Midbrain (tissue), 1 donor: ENCODE results near the gene FNDC3A.
"Not testable (repeated sequence)": the region's sequence is repeated elsewhere in the genome, so short reads cannot be mapped to it uniquely, and the experiment has no call there.

Experiments
- DNase-seq: peaks from one replicate; lab custom pipeline; 2025; lab: John Stamatoyannopoulos, UW

The FNDC3A gene

GRCh38 chr13:49140910-49141611 lies 165.3 kb downstream of the FNDC3A start:
- no peak for DNase-seq

- no peak for DNase-seq
Observed at GRCh38 chr13:49146950-49147355, 171.2 kb downstream of the FNDC3A start.

GRCh38 chr13:49148405-49148804 lies 172.7 kb downstream of the FNDC3A start:
- no peak for DNase-seq

GRCh38 chr13:49157955-49158584 lies 182.4 kb downstream of the FNDC3A start:
- DNase-seq = not testable (repeated sequence)

GRCh38 chr13:49163162-49163561 lies 187.4 kb downstream of the FNDC3A start:
- not testable (repeated sequence) for DNase-seq

- no peak for DNase-seq
Observed at GRCh38 chr13:49164712-49165111, 189.0 kb downstream of the FNDC3A start.

- no peak for DNase-seq
Observed at GRCh38 chr13:49165798-49166752, 190.4 kb downstream of the FNDC3A start.

- DNase-seq = no peak
Observed at GRCh38 chr13:49171359-49171758, 195.6 kb downstream of the FNDC3A start.

- no peak for DNase-seq
Observed at GRCh38 chr13:49183672-49184325, 208.1 kb downstream of the FNDC3A start.

- no peak for DNase-seq
Observed at GRCh38 chr13:49184621-49185020, 208.9 kb downstream of the FNDC3A start.

- no peak for DNase-seq
Observed at GRCh38 chr13:49185264-49185663, 209.6 kb downstream of the FNDC3A start.

GRCh38 chr13:49190901-49191300 lies 215.2 kb downstream of the FNDC3A start:
- DNase-seq = no peak

GRCh38 chr13:49206641-49207040 lies 230.9 kb downstream of the FNDC3A start:
- DNase-seq = no peak

GRCh38 chr13:49208619-49209018 lies 232.9 kb downstream of the FNDC3A start:
- DNase-seq = no peak

GRCh38 chr13:49210114-49210513 lies 234.4 kb downstream of the FNDC3A start:
- DNase-seq = no peak

- DNase-seq = no peak
Observed at GRCh38 chr13:49210669-49211068, 235.0 kb downstream of the FNDC3A start.

GRCh38 chr13:49213539-49213938 lies 237.8 kb downstream of the FNDC3A start:
- DNase-seq = no peak

GRCh38 chr13:49213997-49214916 lies 238.5 kb downstream of the FNDC3A start:
- no peak for DNase-seq

- peak; percentile 13 for DNase-seq
Observed at GRCh38 chr13:49214917-49215376, 239.2 kb downstream of the FNDC3A start.

- no peak for DNase-seq
Observed at GRCh38 chr13:49216334-49216733, 240.6 kb downstream of the FNDC3A start.
